Measurements from ENCODE around the gene ITGB1.

The ITGB1 gene

GRCh38 chr10:32877915-32878314 lies 80.1 kb downstream of the ITGB1 start:
- TF ChIP-seq POLR2AphosphoS5 (IDR thresholded peaks at IDR 0.05; ENCODE audit: low read depth, low read length) (no peak), TAF1 (IDR thresholded peaks at IDR 0.05; ENCODE audit: low read depth, low read length) (no peak), PAX5 (IDR thresholded peaks at IDR 0.05; ENCODE audit: insufficient read depth, low read length, severe bottlenecking) (no peak), POLR2A (IDR thresholded peaks at IDR 0.05; ENCODE audit: low read depth, low read length) (no peak), POU2F2 (IDR thresholded peaks at IDR 0.05; ENCODE audit: low read depth, low read length) (no peak), SPI1 (IDR thresholded peaks at IDR 0.05; ENCODE audit: low read depth, low read length) (no peak)
- FAIRE-seq, result no peak
- no peak for DNase-seq (ENCODE audit: insufficient read length, low spot score)

- FAIRE-seq, result no peak
- TF ChIP-seq POU2F2 (IDR thresholded peaks at IDR 0.05; ENCODE audit: low read depth, low read length) (no peak), POLR2AphosphoS5 (IDR thresholded peaks at IDR 0.05; ENCODE audit: low read depth, low read length) (no peak), POLR2A (IDR thresholded peaks at IDR 0.05; ENCODE audit: low read depth, low read length) (no peak)
- DNase-seq (ENCODE audit: insufficient read length, low spot score), result no peak
These were observed 92.9 kb downstream of the ITGB1 start for GRCh38 chr10:32865170-32865569.

- FAIRE-seq (no peak), DNase-seq (ENCODE audit: insufficient read length, low spot score) (no peak)
- TF ChIP-seq TAF1 (IDR thresholded peaks at IDR 0.05; ENCODE audit: low read depth, low read length), result no peak
- TF ChIP-seq POLR2A (IDR thresholded peaks at IDR 0.05; ENCODE audit: low read depth, low read length), result no peak
- TF ChIP-seq POLR2AphosphoS5 (IDR thresholded peaks at IDR 0.05; ENCODE audit: low read depth, low read length), result no peak
- TF ChIP-seq POU2F2 (IDR thresholded peaks at IDR 0.05; ENCODE audit: low read depth, low read length), result no peak
- no peak for TF ChIP-seq PAX5 (IDR thresholded peaks at IDR 0.05; ENCODE audit: insufficient read depth, low read length, severe bottlenecking)
- TF ChIP-seq SPI1 (IDR thresholded peaks at IDR 0.05; ENCODE audit: low read depth, low read length), result no peak
These were observed 103.6 kb downstream of the ITGB1 start for GRCh38 chr10:32854435-32854834.

DNA sequence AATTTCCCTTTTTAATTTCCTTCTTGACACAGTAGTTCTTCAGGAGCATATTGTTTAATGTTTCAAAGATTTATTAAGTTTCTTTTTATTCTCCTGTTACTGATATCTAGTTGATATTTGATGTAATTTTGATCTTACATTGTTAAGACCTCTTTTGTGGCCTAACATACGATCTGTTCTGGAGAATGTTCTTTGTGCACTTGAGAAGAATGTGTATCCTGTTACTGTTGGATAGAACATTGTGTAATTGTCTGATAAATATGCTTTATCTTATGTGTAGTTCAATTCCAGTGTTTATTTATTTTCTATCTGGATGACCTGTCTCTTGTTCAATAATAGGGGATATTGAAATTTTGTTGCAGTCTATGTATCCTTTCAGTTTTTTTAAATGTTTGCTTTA lies 106.7 kb downstream of the ITGB1 start:
- TF ChIP-seq POU2F2 (IDR thresholded peaks at IDR 0.05; ENCODE audit: low read depth, low read length), result no peak
- no peak for TF ChIP-seq POLR2AphosphoS5 (IDR thresholded peaks at IDR 0.05; ENCODE audit: low read depth, low read length)
- no peak for TF ChIP-seq POLR2A (IDR thresholded peaks at IDR 0.05; ENCODE audit: low read depth, low read length)
- no peak for TF ChIP-seq TAF1 (IDR thresholded peaks at IDR 0.05; ENCODE audit: low read depth, low read length)
- TF ChIP-seq PAX5 (IDR thresholded peaks at IDR 0.05; ENCODE audit: insufficient read depth, low read length, severe bottlenecking), result no peak
- DNase-seq (ENCODE audit: insufficient read length, low spot score) (no peak), FAIRE-seq (no peak)
